OCI-LY3 (cell line): ENCODE results near the gene UBR1.
"Not testable (repeated sequence)": the region's sequence is repeated elsewhere in the genome, so short reads cannot be mapped to it uniquely, and the experiment has no call there.

Experiments used
- EZH2phosphoT487 ChIP-seq: fragments of 200-600 bp; shearing (Covaris generic); IDR thresholded peaks from 2 replicates; pipeline ENCODE4 v1.6.1; 2018; ENCODE audit warnings: antibody characterized with exemption, mixed run types, low read depth
- TF ChIP-seq, protein P1 (sequence below): fragments of 200-600, 300-600 bp; sonication (generic); IDR thresholded peaks from 2 replicates; pipeline ENCODE4 v1.5.1; 2014; ENCODE audit warnings: antibody characterized with exemption, low read length, low read depth

DNA sequence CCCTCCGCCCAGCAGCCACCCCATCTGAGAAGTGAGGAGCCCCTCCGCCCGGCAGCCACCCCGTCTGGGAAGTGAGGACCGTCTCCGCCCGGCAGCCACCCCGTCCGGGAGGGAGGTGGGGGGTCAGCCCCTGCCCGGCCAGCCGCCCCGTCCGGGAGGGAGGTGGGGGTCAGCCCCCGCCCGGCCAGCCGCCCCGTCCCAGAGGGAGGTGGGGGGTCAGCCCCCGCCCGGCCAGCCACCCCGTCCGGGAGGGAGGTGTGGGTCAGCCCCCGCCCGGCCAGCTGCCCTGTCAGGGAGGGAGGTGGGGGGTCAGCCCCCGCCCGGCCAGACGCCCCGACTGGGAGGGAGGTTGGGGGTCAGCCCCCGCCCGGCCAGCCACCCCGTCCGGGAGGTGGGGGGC lies 91.2 kb downstream of the UBR1 start:
- TF ChIP-seq, protein P1, sequence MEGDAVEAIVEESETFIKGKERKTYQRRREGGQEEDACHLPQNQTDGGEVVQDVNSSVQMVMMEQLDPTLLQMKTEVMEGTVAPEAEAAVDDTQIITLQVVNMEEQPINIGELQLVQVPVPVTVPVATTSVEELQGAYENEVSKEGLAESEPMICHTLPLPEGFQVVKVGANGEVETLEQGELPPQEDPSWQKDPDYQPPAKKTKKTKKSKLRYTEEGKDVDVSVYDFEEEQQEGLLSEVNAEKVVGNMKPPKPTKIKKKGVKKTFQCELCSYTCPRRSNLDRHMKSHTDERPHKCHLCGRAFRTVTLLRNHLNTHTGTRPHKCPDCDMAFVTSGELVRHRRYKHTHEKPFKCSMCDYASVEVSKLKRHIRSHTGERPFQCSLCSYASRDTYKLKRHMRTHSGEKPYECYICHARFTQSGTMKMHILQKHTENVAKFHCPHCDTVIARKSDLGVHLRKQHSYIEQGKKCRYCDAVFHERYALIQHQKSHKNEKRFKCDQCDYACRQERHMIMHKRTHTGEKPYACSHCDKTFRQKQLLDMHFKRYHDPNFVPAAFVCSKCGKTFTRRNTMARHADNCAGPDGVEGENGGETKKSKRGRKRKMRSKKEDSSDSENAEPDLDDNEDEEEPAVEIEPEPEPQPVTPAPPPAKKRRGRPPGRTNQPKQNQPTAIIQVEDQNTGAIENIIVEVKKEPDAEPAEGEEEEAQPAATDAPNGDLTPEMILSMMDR = not testable (repeated sequence)
- TF ChIP-seq EZH2phosphoT487 = not testable (repeated sequence)
